Epithelial cell of proximal tubule (primary cell): ENCODE measurements around the gene SCN5A. TPM values are rescaled to one million over a fixed set of nuclear protein-coding genes. Genes with fewer than 3 reads are reported as not detected.

Source experiments
- DNase-seq: peaks from one replicate; pipeline ENCODE4 v3.0.0-alpha.2; 2011; ENCODE audit warnings: low read depth
- H3K4me3 ChIP-seq: 2 replicates; pipeline ENCODE4 v1.5.1; 2011; ENCODE audit warnings: low read depth, mild to moderate bottlenecking, low read length
- CTCF ChIP-seq: conservative IDR thresholded peaks from 2 replicates; pipeline ENCODE4 v1.5.1; 2012; ENCODE audit warnings: low read depth, mild to moderate bottlenecking, low read length
- total RNA-seq: library from RNA; depleted of rRNA; stranded (reverse); fragments of >200 nt; gene quantifications from 2 replicates; pipeline ENCODE4 v1.2.3, GENCODE V29; 2015

Gene SCN5A
- total RNA-seq, 1 donor from 2014 or later = 1.3 TPM

GRCh38 chr3:38636881-38637280 is 12.6 kb downstream of the SCN5A start:
- no peak overlapping the region for H3K4me3 ChIP-seq
- TF ChIP-seq CTCF = no peak

GRCh38 chr3:38636464-38636863 is 13.0 kb downstream of the SCN5A start:
- no peak overlapping the region for H3K4me3 ChIP-seq
- no peak for DNase-seq
- TF ChIP-seq CTCF = no peak

More at GRCh38 chr3:38636881-38637280, 12.6 kb downstream of the SCN5A start:
- no peak for DNase-seq

- H3K4me3 ChIP-seq = no peak overlapping the region
- no peak for DNase-seq
- no peak for TF ChIP-seq CTCF
Observed at GRCh38 chr3:38634111-38634510, 15.4 kb downstream of the SCN5A start.

GRCh38 chr3:38632989-38633388 is 16.5 kb downstream of the SCN5A start:
- no peak for DNase-seq
- no peak for TF ChIP-seq CTCF
- no peak overlapping the region for H3K4me3 ChIP-seq

GRCh38 chr3:38630606-38631005 is 18.9 kb downstream of the SCN5A start:
- TF ChIP-seq CTCF = no peak
- no peak overlapping the region for H3K4me3 ChIP-seq
- DNase-seq = no peak

- no peak overlapping the region for H3K4me3 ChIP-seq
- TF ChIP-seq CTCF = no peak
- no peak for DNase-seq
Observed at GRCh38 chr3:38630070-38630469, 19.4 kb downstream of the SCN5A start.

- no peak for TF ChIP-seq CTCF
- DNase-seq = no peak
- H3K4me3 ChIP-seq = no peak overlapping the region
Observed at GRCh38 chr3:38628835-38629234, 20.7 kb downstream of the SCN5A start.
